ENCODE results near the gene ALAS1.

Gene ALAS1

DNA sequence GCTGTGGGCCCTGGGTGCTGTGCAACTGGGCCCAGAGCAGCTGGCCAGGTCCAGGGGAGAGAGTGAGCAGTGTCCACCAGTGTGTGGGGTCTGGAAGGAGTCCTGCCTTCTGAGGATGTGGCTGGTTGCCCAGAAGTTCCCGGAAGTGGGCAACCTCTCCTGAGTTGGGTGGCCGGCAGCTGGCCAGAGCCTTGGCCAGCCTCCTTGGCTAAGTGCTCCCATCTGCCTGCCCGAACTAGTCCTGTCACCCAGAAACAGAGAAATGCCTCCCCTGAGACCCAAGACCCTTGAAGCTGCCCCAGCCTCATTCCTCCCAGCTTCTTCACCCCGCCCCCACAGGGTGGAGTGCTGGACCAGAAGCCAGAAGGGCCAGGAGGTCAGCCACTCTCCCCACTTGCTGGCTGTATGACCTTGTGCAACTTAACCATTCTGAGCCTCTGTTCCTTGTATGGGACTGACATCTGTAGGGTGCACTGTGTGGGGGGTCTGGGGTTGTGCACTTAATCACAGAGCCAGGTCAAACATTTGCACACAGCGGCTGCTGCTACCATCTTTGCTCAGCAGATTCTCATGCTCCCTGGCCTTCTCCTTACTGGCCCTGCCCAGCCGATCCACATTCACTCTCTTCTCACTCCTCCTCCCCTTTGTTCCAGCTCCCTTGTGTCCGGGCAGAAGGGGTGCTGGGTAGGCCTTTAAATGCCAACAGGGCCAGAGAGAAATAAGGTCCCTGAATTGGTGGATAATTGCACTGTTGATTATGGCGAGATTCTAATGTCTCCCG, 7.5 kb upstream of the ALAS1 start:
- ChIA-PET CTCF (interaction anchor here (1.6 kb wide), 1 partner anchor 12 kb away, joined by 3 read pairs; no protein-coding TSS in a partner anchor), POLR2A (no interaction called here)
- Histone ChIP-seq H3K4me1 (ENCODE audit: control extremely low read depth in 1 of 4, control insufficient read depth in 4 of 4, insufficient read depth in 4 of 4, low read length in 3 of 4) (peaks cover 11 to 42% (median 30%) of the 10 kb centered on the region in 4 experiments), H3K27me3 (replicated peaks in 2 of 5; ENCODE audit: control insufficient read depth in 4 of 5, insufficient read depth in 5 of 5, low read length in 4 of 5) (no peaks in the 10 kb centered on the region), H3K4me3 (ENCODE audit: control insufficient read depth in 1 of 7, extremely low read depth in 1 of 7, insufficient read depth in 4 of 7, low read depth in 2 of 7, low read length in 6 of 7) (no peak overlapping the region), H3K27ac (ENCODE audit: insufficient read depth in 1 of 2, low read depth in 1 of 2, low read length in 2 of 2, poor library complexity in 1 of 2, severe bottlenecking in 2 of 2) (no peak overlapping the region), H3K36me3 (ENCODE audit: control insufficient read depth in 4 of 4, insufficient read depth in 4 of 4, low read length in 3 of 4) (no peaks in the 10 kb centered on the region), H3K9me3 (ENCODE audit: control extremely low read depth in 1 of 5, control insufficient read depth in 4 of 5, insufficient read depth in 2 of 5, low read depth in 1 of 5, low read length in 4 of 5) (no peaks in the 10 kb centered on the region)
- WGBS (ENCODE audit: insufficient coverage) = 93% methylated on average over 7 of the region's 9 CpGs
- DNase-seq = no peak

DNA sequence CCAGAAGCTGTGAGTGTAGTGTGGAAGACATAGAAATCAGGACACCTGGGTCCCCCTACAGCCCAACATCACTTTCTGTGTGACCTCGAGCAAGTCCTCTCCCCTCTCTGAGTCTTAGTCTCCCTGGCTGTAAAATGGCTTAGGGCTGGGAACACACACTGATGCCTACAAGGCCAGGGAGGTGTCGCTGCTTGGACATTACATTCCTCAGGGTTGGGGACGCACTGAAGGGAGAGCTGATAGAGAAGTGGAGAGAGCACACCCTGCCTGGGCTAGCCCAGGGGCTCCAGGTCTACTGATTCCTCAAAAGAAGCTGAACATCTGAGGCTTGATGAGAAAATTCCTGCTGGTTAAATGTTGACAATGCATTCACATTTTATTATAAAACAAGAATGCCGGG, 6.3 kb upstream of the ALAS1 start:
- CTCF ChIA-PET = interaction anchor here (1.3 to 1.6 kb wide), 2 partner anchors 11 to 28 kb away, joined by 3 to 4 read pairs; no protein-coding TSS in a partner anchor
- no peaks in the 10 kb centered on the region for H3K27me3 ChIP-seq (replicated peaks in 2 of 5; ENCODE audit: control insufficient read depth in 4 of 5, insufficient read depth in 5 of 5, low read length in 4 of 5)
- H3K36me3 ChIP-seq (ENCODE audit: control insufficient read depth in 4 of 4, insufficient read depth in 4 of 4, low read length in 3 of 4) = no peaks in the 10 kb centered on the region
- no peaks in the 10 kb centered on the region for H3K9me3 ChIP-seq (ENCODE audit: control extremely low read depth in 1 of 5, control insufficient read depth in 4 of 5, insufficient read depth in 2 of 5, low read depth in 1 of 5, low read length in 4 of 5)
- H3K4me3 ChIP-seq (ENCODE audit: control insufficient read depth in 1 of 7, extremely low read depth in 1 of 7, insufficient read depth in 4 of 7, low read depth in 2 of 7, low read length in 6 of 7) = no peak overlapping the region
- peaks cover 11 to 41% (median 29%) of the 10 kb centered on the region in 4 experiments for H3K4me1 ChIP-seq (ENCODE audit: control extremely low read depth in 1 of 4, control insufficient read depth in 4 of 4, insufficient read depth in 4 of 4, low read length in 3 of 4)
- no peak for DNase-seq
- POLR2A ChIA-PET = no interaction called here
- no peak overlapping the region for H3K27ac ChIP-seq (ENCODE audit: insufficient read depth in 1 of 2, low read depth in 1 of 2, low read length in 2 of 2, poor library complexity in 1 of 2, severe bottlenecking in 2 of 2)
- 100% methylated on average over 4 of the region's 4 CpGs for WGBS (ENCODE audit: insufficient coverage)

DNA sequence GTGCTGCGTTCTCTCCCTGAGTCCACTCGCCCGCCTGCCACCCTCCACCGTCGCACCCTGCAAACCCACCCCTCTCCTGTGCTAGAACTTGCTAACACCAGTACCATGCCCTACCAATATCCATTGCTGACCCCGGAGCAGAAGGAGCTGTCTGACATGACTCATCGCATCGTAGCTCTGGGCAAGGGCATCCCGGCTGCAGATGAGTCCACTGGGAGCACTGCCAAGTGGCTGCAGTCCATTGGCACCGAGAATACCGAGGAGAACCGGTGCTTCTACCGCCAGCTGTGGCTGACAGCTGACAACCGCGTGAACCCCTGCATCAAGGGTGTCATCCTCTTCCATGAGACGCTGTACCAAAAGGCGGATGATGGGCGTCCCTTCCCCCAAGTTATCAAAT, 4.9 kb upstream of the ALAS1 start:
- ChIA-PET CTCF (interaction anchor here (0.8 to 1.2 kb wide), 2 partner anchors 9 to 48 kb away, joined by 3 read pairs; no protein-coding TSS in a partner anchor), POLR2A (no interaction called here)
- H3K4me3 ChIP-seq (ENCODE audit: control insufficient read depth in 1 of 7, extremely low read depth in 1 of 7, insufficient read depth in 4 of 7, low read depth in 2 of 7, low read length in 6 of 7) = no peak overlapping the region
- peaks cover 11 to 51% (median 39%) of the 10 kb centered on the region in 4 experiments for H3K4me1 ChIP-seq (ENCODE audit: control extremely low read depth in 1 of 4, control insufficient read depth in 4 of 4, insufficient read depth in 4 of 4, low read length in 3 of 4)
- DNase-seq = no peak
- no peaks in the 10 kb centered on the region for H3K36me3 ChIP-seq (ENCODE audit: control insufficient read depth in 4 of 4, insufficient read depth in 4 of 4, low read length in 3 of 4)
- 100% methylated on average over 16 of the region's 18 CpGs for WGBS (ENCODE audit: insufficient coverage)
- H3K27ac ChIP-seq (ENCODE audit: insufficient read depth in 1 of 2, low read depth in 1 of 2, low read length in 2 of 2, poor library complexity in 1 of 2, severe bottlenecking in 2 of 2) = no peak overlapping the region
- H3K9me3 ChIP-seq (ENCODE audit: control extremely low read depth in 1 of 5, control insufficient read depth in 4 of 5, insufficient read depth in 2 of 5, low read depth in 1 of 5, low read length in 4 of 5) = no peaks in the 10 kb centered on the region
- H3K27me3 ChIP-seq (replicated peaks in 2 of 5; ENCODE audit: control insufficient read depth in 4 of 5, insufficient read depth in 5 of 5, low read length in 4 of 5) = no peaks in the 10 kb centered on the region

DNA sequence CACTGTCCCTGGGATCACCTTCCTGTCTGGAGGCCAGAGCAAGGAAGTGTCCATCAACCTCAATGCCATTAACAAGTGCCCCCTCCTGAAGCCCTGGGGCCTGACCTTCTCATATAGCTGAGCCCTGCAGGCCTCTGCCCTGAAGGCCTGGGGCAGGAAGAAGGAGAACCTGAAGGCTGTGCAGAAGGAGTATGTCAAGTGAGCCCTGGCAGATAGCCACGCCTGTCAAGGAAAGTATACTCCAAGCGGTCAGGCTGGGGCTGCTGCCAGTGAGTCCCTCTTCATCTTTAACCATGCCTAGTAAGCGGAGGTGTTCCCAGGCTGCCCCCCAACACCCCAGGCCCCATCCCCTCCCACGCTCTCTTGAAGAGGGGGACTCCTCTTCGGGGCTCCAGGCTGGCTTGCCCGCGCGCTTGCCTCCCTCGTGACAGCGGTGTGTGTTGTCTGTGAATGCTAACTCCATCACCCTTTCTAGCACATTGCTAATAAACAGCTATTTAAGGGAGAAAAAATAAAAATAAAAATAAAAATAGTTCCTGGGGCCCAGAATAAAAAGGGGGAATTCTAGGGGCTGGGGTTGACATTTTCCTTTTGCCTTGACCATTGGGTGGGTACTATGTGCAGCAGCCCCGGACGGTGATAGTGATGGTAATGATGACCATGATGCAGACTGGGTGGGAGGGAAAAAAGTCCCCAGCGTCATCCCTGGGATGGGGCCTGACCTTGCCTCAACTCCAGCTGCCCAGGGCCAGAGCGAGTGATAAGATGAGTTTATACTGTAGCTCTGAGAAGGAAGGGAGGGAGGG, 3.3 kb upstream of the ALAS1 start:
- no peak overlapping the region for H3K27ac ChIP-seq (ENCODE audit: insufficient read depth in 1 of 2, low read depth in 1 of 2, low read length in 2 of 2, poor library complexity in 1 of 2, severe bottlenecking in 2 of 2)
- H3K4me1 ChIP-seq (ENCODE audit: control extremely low read depth in 1 of 4, control insufficient read depth in 4 of 4, insufficient read depth in 4 of 4, low read length in 3 of 4) = peaks cover 0 to 46% (median 34%) of the 10 kb centered on the region in 4 experiments
- no peaks in the 10 kb centered on the region for H3K9me3 ChIP-seq (ENCODE audit: control extremely low read depth in 1 of 5, control insufficient read depth in 4 of 5, insufficient read depth in 2 of 5, low read depth in 1 of 5, low read length in 4 of 5)
- WGBS (ENCODE audit: insufficient coverage) = 85% methylated on average over 4 of the region's 14 CpGs
- POLR2A ChIA-PET = no interaction called here
- H3K27me3 ChIP-seq (replicated peaks in 2 of 5; ENCODE audit: control insufficient read depth in 4 of 5, insufficient read depth in 5 of 5, low read length in 4 of 5) = no peaks in the 10 kb centered on the region
- peaks cover 0 to 5% (median under 1%) of the 10 kb centered on the region in 4 experiments for H3K36me3 ChIP-seq (ENCODE audit: control insufficient read depth in 4 of 4, insufficient read depth in 4 of 4, low read length in 3 of 4)
- CTCF ChIA-PET = interaction anchor here (1.1 to 2.5 kb wide), 2 partner anchors 11 to 26 kb away, joined by 4 to 7 read pairs; no protein-coding TSS in a partner anchor
- no peak for DNase-seq
- no peak overlapping the region for H3K4me3 ChIP-seq (ENCODE audit: control insufficient read depth in 1 of 7, extremely low read depth in 1 of 7, insufficient read depth in 4 of 7, low read depth in 2 of 7, low read length in 6 of 7)

DNA sequence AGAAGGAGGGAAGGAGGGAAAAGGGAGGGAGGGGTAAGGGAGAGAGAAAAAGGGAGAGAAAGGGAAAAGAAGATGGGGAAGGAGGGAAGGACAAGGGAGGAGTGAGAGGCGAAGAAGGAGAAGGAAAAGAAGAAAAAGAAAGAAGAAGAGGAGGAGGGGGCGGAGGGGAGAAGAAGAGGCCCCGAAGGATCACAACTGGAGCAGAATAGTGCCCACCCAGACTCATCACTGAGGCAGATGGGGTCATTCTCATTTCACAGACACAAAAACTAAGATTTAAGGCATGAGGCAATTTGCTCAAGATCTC, 2.7 kb upstream of the ALAS1 start:
- H3K9me3 ChIP-seq (ENCODE audit: control extremely low read depth in 1 of 5, control insufficient read depth in 4 of 5, insufficient read depth in 2 of 5, low read depth in 1 of 5, low read length in 4 of 5) = no peaks in the 10 kb centered on the region
- H3K4me1 ChIP-seq (ENCODE audit: control extremely low read depth in 1 of 4, control insufficient read depth in 4 of 4, insufficient read depth in 4 of 4, low read length in 3 of 4) = peaks cover 0 to 41% (median 29%) of the 10 kb centered on the region in 4 experiments
- POLR2A ChIA-PET = no interaction called here
- H3K27ac ChIP-seq (ENCODE audit: insufficient read depth in 1 of 2, low read depth in 1 of 2, low read length in 2 of 2, poor library complexity in 1 of 2, severe bottlenecking in 2 of 2) = no peak overlapping the region
- CTCF ChIA-PET = interaction anchor here (2.1 to 2.5 kb wide), 2 partner anchors 9 to 26 kb away, joined by 7 to 10 read pairs; no protein-coding TSS in a partner anchor
- no CpG with 5 or more reads among the region's 3 CpGs for WGBS (ENCODE audit: insufficient coverage)
- DNase-seq = no peak
- peaks cover 0 to 5% (median under 1%) of the 10 kb centered on the region in 4 experiments for H3K36me3 ChIP-seq (ENCODE audit: control insufficient read depth in 4 of 4, insufficient read depth in 4 of 4, low read length in 3 of 4)
- H3K4me3 ChIP-seq (ENCODE audit: control insufficient read depth in 1 of 7, extremely low read depth in 1 of 7, insufficient read depth in 4 of 7, low read depth in 2 of 7, low read length in 6 of 7) = no peak overlapping the region
- no peaks in the 10 kb centered on the region for H3K27me3 ChIP-seq (replicated peaks in 2 of 5; ENCODE audit: control insufficient read depth in 4 of 5, insufficient read depth in 5 of 5, low read length in 4 of 5)

DNA sequence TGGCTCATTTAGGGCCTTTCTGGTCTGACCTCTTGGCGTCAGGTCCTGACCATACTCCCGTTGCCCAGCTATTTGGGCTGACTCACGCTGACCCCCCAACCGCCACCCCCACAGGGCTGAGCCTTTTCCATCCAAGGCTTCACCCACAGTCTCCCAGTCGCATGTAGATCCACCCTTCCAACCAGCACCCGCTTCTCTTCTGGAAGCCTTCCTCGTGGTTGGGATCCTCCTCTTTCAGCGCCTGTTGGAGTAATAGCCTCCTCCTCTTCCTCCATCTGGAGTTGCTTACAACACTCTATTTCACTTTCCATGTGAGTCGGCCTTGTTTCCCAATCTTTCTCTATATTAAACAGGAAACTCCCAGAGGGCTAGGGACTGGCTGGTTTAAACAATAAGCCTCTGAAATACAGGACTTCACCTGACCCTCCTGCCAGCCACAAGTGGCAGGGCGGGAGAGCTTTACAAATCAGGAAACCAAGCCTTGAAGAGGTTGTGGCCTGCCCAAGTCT, 2.1 kb upstream of the ALAS1 start:
- H3K4me3 ChIP-seq (ENCODE audit: control insufficient read depth in 1 of 7, extremely low read depth in 1 of 7, insufficient read depth in 4 of 7, low read depth in 2 of 7, low read length in 6 of 7) = no peak overlapping the region
- 100% methylated on average over 6 of the region's 10 CpGs for WGBS (ENCODE audit: insufficient coverage)
- peaks cover 0 to 8% (median under 1%) of the 10 kb centered on the region in 4 experiments for H3K36me3 ChIP-seq (ENCODE audit: control insufficient read depth in 4 of 4, insufficient read depth in 4 of 4, low read length in 3 of 4)
- H3K27ac ChIP-seq (ENCODE audit: insufficient read depth in 1 of 2, low read depth in 1 of 2, low read length in 2 of 2, poor library complexity in 1 of 2, severe bottlenecking in 2 of 2) = no peak overlapping the region
- no peaks in the 10 kb centered on the region for H3K9me3 ChIP-seq (ENCODE audit: control extremely low read depth in 1 of 5, control insufficient read depth in 4 of 5, insufficient read depth in 2 of 5, low read depth in 1 of 5, low read length in 4 of 5)
- H3K27me3 ChIP-seq (replicated peaks in 2 of 5; ENCODE audit: control insufficient read depth in 4 of 5, insufficient read depth in 5 of 5, low read length in 4 of 5) = no peaks in the 10 kb centered on the region
- peaks cover 0 to 35% (median 23%) of the 10 kb centered on the region in 4 experiments for H3K4me1 ChIP-seq (ENCODE audit: control extremely low read depth in 1 of 4, control insufficient read depth in 4 of 4, insufficient read depth in 4 of 4, low read length in 3 of 4)
- ChIA-PET POLR2A (no interaction called here), CTCF (interaction anchor here (1.5 to 2.5 kb wide), 4 partner anchors 9 to 25 kb away, joined by 3 to 10 read pairs (median 7); no protein-coding TSS in a partner anchor)
- no peak for DNase-seq
